Cardiac muscle cell (in vitro differentiated cells and primary cell): ENCODE results near the gene PRKG1. TPM values are rescaled to one million over a fixed set of nuclear protein-coding genes. Genes with fewer than 3 reads are reported as not detected.

Experiments
- DNase-seq, 2 donors: peaks; one replicate each; pipeline versions ENCODE4 v3.0.0 to v3.0.0-alpha.2; 2010 to 2017; ENCODE audit warnings: low read depth in 1 of 2, low spot score in 1 of 2
- H3K27ac ChIP-seq: fragments of 200-600 bp; sonication (generic); 2 replicates; pipeline ENCODE4 v1.5.1; 2016
- H3K27me3 ChIP-seq: fragments of 200-600 bp; sonication (generic); 2 replicates; pipeline ENCODE4 v1.6.0; 2016; ENCODE audit warnings: control low read depth
- H3K36me3 ChIP-seq: fragments of 200-600 bp; sonication (generic); 2 replicates; pipeline ENCODE4 v1.5.1; 2016; ENCODE audit warnings: control low read depth
- H3K4me1 ChIP-seq: fragments of 200-600 bp; sonication (generic); 2 replicates; pipeline ENCODE4 v1.8.1; 2017; ENCODE audit warnings: low read depth, mild to moderate bottlenecking, mixed run types
- H3K4me3 ChIP-seq: fragments of 200-600 bp; sonication (generic); 2 replicates; pipeline ENCODE4 v1.5.1; 2016; ENCODE audit warnings: mild to moderate bottlenecking
- H3K9me3 ChIP-seq: fragments of 200-600 bp; sonication (generic); 2 replicates; pipeline ENCODE4 v1.5.1; 2017; ENCODE audit warnings: low read depth, mild to moderate bottlenecking, control low read depth
- CTCF ChIP-seq: IDR thresholded peaks from 2 replicates; pipeline ENCODE4 v1.5.1; 2012; ENCODE audit warnings: low read depth, mild to moderate bottlenecking, low read length
- polyA plus RNA-seq: library from polyadenylated mRNA; unstranded; fragments of >200 nt; fragmentation: Nextera tagmentation; extraction: Ambion mirVana; gene quantifications from 2 replicates; pipeline ENCODE4 v1.2.1, GENCODE V29; 2016
- total RNA-seq: library from RNA; depleted of rRNA; stranded (reverse); fragments of >200 nt; gene quantifications from 2 replicates; pipeline ENCODE4 v1.2.3, GENCODE V29; 2016

PRKG1 gene
- total and polyA plus RNA-seq, 2 experiments from 2014 or later, result 2.9 to 13.3 TPM

- Histone ChIP-seq H3K4me3 (no peak overlapping the region), H3K27me3 (no peaks in the 10 kb centered on the region), H3K9me3 (no peaks in the 10 kb centered on the region), H3K36me3 (no peaks in the 10 kb centered on the region), H3K27ac (no peak overlapping the region), H3K4me1 (no peaks in the 10 kb centered on the region)
- TF ChIP-seq CTCF, result no peak
- no peak for DNase-seq
Observed at GRCh38 chr10:51180141-51180540, 105.9 kb downstream of the PRKG1 start.

- TF ChIP-seq CTCF, result no peak
- H3K9me3 ChIP-seq, result no peaks in the 10 kb centered on the region
- H3K4me1 ChIP-seq, result no peaks in the 10 kb centered on the region
- H3K27me3 ChIP-seq, result no peaks in the 10 kb centered on the region
- no peak overlapping the region for H3K4me3 ChIP-seq
- no peak overlapping the region for H3K27ac ChIP-seq
- no peaks in the 10 kb centered on the region for H3K36me3 ChIP-seq
- no peak for DNase-seq
Observed at GRCh38 chr10:51183783-51184182, 109.5 kb downstream of the PRKG1 start.

GRCh38 chr10:51186361-51186760 is 112.1 kb downstream of the PRKG1 start:
- H3K9me3 ChIP-seq, result no peaks in the 10 kb centered on the region
- TF ChIP-seq CTCF, result no peak
- no peak overlapping the region for H3K27ac ChIP-seq
- no peak overlapping the region for H3K4me3 ChIP-seq
- no peak for DNase-seq
- no peaks in the 10 kb centered on the region for H3K27me3 ChIP-seq
- no peaks in the 10 kb centered on the region for H3K4me1 ChIP-seq
- no peaks in the 10 kb centered on the region for H3K36me3 ChIP-seq

- Histone ChIP-seq H3K27ac (no peak overlapping the region), H3K36me3 (no peaks in the 10 kb centered on the region), H3K9me3 (no peaks in the 10 kb centered on the region), H3K4me1 (no peaks in the 10 kb centered on the region), H3K27me3 (no peaks in the 10 kb centered on the region), H3K4me3 (no peak overlapping the region)
- TF ChIP-seq CTCF, result no peak
- DNase-seq, result no peak
Observed at GRCh38 chr10:51188008-51188407, 113.7 kb downstream of the PRKG1 start.

GRCh38 chr10:51188866-51189265 is 114.6 kb downstream of the PRKG1 start:
- Histone ChIP-seq H3K27ac (no peak overlapping the region), H3K4me3 (no peak overlapping the region), H3K4me1 (no peaks in the 10 kb centered on the region), H3K27me3 (no peaks in the 10 kb centered on the region), H3K9me3 (no peaks in the 10 kb centered on the region), H3K36me3 (no peaks in the 10 kb centered on the region)
- no peak for TF ChIP-seq CTCF
- no peak for DNase-seq
